ENCODE measurements around the gene AMDHD2.
A peak's percentile ranks its signal among the peaks of the same experiment; 100 is the strongest.

Gene AMDHD2

DNA sequence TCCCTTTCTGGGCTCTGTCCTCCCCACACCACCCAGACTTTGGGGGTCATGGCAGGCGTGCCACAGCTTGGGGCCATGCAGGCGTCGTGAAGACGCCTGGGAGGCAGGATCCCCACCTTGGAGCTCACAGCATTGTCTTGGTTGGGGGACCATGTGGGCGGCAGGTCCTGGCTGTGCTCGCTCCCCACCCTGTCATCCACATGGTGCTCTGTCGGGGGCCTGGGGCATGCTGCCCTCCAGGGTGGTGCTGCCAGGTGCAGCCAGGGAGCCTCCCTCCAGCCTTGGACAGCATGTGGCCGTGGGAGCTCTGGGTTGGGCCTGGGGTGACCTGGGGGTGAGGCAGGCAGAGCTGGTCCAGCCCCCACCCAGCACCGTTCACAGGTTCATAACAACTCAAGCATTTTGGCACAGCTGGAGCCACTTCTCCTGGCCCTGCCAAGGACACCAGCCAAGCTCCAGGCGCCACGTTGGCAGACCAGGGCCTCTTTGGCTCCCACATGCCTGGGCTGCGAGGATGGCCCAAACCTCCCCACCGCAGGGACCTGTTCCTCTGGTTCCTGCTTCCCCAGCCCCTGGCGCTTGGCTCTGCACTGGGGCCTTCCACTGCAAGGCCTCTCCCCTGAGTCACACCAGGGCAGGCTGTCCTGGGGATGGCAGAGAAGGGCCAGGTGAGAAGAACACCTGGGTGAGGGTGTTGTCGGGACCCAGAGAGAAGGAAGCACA lies 21.5 kb upstream of the AMDHD2 start:
- no peak overlapping the region for H3K27ac Mint-ChIP-seq
- H3K27me3 Mint-ChIP-seq, result no peaks in the 10 kb centered on the region
- ATAC-seq (replicated peaks) (no peak), DNase-seq (no peak)
- H3K4me3 Mint-ChIP-seq, result no peak overlapping the region
- no peaks in the 10 kb centered on the region for H3K9me3 Mint-ChIP-seq
- H3K36me3 Mint-ChIP-seq (ENCODE audit: insufficient read depth), result peaks cover 3% of the 10 kb centered on the region
- peaks cover 0 to 2% of the 10 kb centered on the region in 2 donors for H3K4me1 Mint-ChIP-seq (ENCODE audit: low read depth in 2 of 2)

- Mint-ChIP-seq H3K4me3 (no peak overlapping the region), H3K9me3 (no peaks in the 10 kb centered on the region)
These were observed 20.7 kb upstream of the AMDHD2 start for GRCh38 chr16:2499454-2499853.

GRCh38 chr16:2499890-2500429 lies 20.2 kb upstream of the AMDHD2 start:
- H3K27ac Mint-ChIP-seq, result peak overlapping the region in 1 of 2 donors; percentile 35
- H3K36me3 Mint-ChIP-seq (ENCODE audit: insufficient read depth), result peaks cover 6% of the 10 kb centered on the region
- ATAC-seq (replicated peaks) (no peak), DNase-seq (no peak)
- H3K4me3 Mint-ChIP-seq, result no peak overlapping the region
- H3K9me3 Mint-ChIP-seq, result no peaks in the 10 kb centered on the region
- H3K27me3 Mint-ChIP-seq, result no peaks in the 10 kb centered on the region
- H3K4me1 Mint-ChIP-seq (ENCODE audit: low read depth in 2 of 2), result peaks cover 0 to 2% of the 10 kb centered on the region in 2 donors

More at GRCh38 chr16:2499454-2499853, 20.7 kb upstream of the AMDHD2 start:
- DNase-seq (no peak), ATAC-seq (replicated peaks) (no peak)
- peaks cover 3% of the 10 kb centered on the region for H3K36me3 Mint-ChIP-seq (ENCODE audit: insufficient read depth)
- H3K27ac Mint-ChIP-seq, result no peak overlapping the region
- H3K4me1 Mint-ChIP-seq (ENCODE audit: low read depth in 2 of 2), result peaks cover 0 to 2% of the 10 kb centered on the region in 2 donors
- H3K27me3 Mint-ChIP-seq, result no peaks in the 10 kb centered on the region

DNA sequence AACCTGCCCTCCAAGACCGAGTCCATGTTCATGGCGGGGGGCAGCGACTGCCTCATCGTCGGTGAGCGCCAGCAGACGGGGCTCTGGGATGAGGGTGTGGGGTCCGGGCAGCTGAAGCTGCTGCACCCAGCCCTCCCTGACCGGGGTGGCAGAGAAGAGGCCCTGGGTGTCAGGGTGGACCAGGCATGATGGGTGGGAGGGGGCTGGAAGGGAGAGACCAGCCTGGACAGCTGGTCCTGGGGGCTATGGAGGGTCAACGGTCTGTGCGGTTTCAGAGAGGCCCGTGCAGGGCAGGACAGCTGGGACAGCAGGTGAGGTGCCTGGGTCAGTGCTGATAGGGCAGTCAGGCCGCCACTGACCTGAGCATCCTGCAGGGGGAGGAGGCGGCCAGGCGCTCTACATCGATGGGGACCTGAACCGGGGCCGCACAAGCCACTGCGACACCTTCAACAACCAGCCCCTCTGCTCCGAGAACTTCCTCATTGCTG lies 19.7 kb upstream of the AMDHD2 start:
- Mint-ChIP-seq H3K36me3 (ENCODE audit: insufficient read depth) (peaks cover 6% of the 10 kb centered on the region), H3K4me1 (ENCODE audit: low read depth in 2 of 2) (peaks cover 0 to 2% of the 10 kb centered on the region in 2 donors), H3K9me3 (no peaks in the 10 kb centered on the region), H3K27me3 (no peaks in the 10 kb centered on the region), H3K4me3 (no peak overlapping the region), H3K27ac (peak overlapping the region in 1 of 2 donors; percentile 35)
- ATAC-seq (replicated peaks) (no peak), DNase-seq (no peak)

GRCh38 chr16:2500918-2501750 lies 19.0 kb upstream of the AMDHD2 start:
- Mint-ChIP-seq H3K27ac (no peak overlapping the region), H3K9me3 (no peaks in the 10 kb centered on the region), H3K4me1 (ENCODE audit: low read depth in 2 of 2) (peaks cover 0 to 2% of the 10 kb centered on the region in 2 donors), H3K27me3 (no peaks in the 10 kb centered on the region), H3K36me3 (ENCODE audit: insufficient read depth) (peaks cover 6% of the 10 kb centered on the region), H3K4me3 (no peak overlapping the region)
- ATAC-seq (replicated peaks) (peak; percentile 99), DNase-seq (peak; percentile 76 to 84 (median 80))

- H3K9me3 Mint-ChIP-seq, result no peaks in the 10 kb centered on the region
- DNase-seq (no peak), ATAC-seq (replicated peaks) (no peak)
- H3K27ac Mint-ChIP-seq, result no peak overlapping the region
- H3K4me3 Mint-ChIP-seq, result no peak overlapping the region
- H3K27me3 Mint-ChIP-seq, result no peaks in the 10 kb centered on the region
- peaks cover 6% of the 10 kb centered on the region for H3K36me3 Mint-ChIP-seq (ENCODE audit: insufficient read depth)
- peaks cover 0 to 2% of the 10 kb centered on the region in 2 donors for H3K4me1 Mint-ChIP-seq (ENCODE audit: low read depth in 2 of 2)
These were observed 17.9 kb upstream of the AMDHD2 start for GRCh38 chr16:2501946-2502895.

- peaks cover 0 to 2% of the 10 kb centered on the region in 2 donors for H3K4me1 Mint-ChIP-seq (ENCODE audit: low read depth in 2 of 2)
- H3K36me3 Mint-ChIP-seq (ENCODE audit: insufficient read depth), result peaks cover 6% of the 10 kb centered on the region
- ATAC-seq (replicated peaks), result no peak
- no peak overlapping the region for H3K4me3 Mint-ChIP-seq
- no peaks in the 10 kb centered on the region for H3K9me3 Mint-ChIP-seq
- DNase-seq, result no peak
- no peaks in the 10 kb centered on the region for H3K27me3 Mint-ChIP-seq
- H3K27ac Mint-ChIP-seq, result no peak overlapping the region
These were observed 14.5 kb upstream of the AMDHD2 start for GRCh38 chr16:2505695-2506094.

DNA sequence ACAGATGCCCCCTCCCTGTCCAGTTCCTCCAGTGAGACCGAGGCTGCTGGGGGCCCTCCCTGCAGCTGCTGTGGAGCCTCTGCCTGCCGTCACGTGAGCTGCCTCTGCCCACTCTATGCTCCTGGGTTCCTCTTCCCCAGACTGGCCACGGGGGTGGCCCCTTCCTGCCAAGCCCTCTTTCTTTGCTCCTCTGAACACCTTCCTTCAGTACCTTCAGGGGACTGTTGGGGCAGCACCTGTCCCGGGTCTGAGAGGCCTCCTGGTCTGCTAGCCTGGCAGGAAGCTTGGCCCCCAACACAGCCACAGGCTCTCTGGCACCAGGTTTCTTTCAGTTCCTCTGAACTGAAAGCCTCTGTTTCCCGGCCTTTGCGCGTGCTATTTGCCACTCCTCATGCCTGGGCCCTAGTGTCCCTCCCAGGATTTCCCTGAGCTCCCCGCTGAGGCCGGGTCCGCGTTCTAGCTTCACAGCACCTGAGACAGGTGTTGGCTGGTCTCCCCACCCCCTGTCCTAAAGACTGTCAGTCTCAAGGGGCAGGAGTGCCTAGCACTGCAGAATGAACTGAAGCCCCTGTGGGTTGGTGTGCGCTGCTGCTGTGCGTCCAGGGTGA lies 13.0 kb upstream of the AMDHD2 start:
- ATAC-seq (replicated peaks), result peak; percentile 44
- H3K4me1 Mint-ChIP-seq (ENCODE audit: low read depth in 2 of 2), result peaks cover 0 to 2% of the 10 kb centered on the region in 2 donors
- H3K36me3 Mint-ChIP-seq (ENCODE audit: insufficient read depth), result peaks cover 6% of the 10 kb centered on the region
- no peak for DNase-seq
- H3K27me3 Mint-ChIP-seq, result no peaks in the 10 kb centered on the region
- no peak overlapping the region for H3K4me3 Mint-ChIP-seq
- no peak overlapping the region for H3K27ac Mint-ChIP-seq
- no peaks in the 10 kb centered on the region for H3K9me3 Mint-ChIP-seq

- ATAC-seq (replicated peaks) (peak; percentile 12), DNase-seq (no peak)
- H3K4me3 Mint-ChIP-seq, result no peak overlapping the region
- peaks cover 3 to 6% of the 10 kb centered on the region in 2 donors for H3K4me1 Mint-ChIP-seq (ENCODE audit: low read depth in 2 of 2)
- H3K27me3 Mint-ChIP-seq, result no peaks in the 10 kb centered on the region
- no peak overlapping the region for H3K27ac Mint-ChIP-seq
- H3K36me3 Mint-ChIP-seq (ENCODE audit: insufficient read depth), result peaks cover 7% of the 10 kb centered on the region
- H3K9me3 Mint-ChIP-seq, result no peaks in the 10 kb centered on the region
These were observed 12.5 kb upstream of the AMDHD2 start for GRCh38 chr16:2507665-2508064.

DNA sequence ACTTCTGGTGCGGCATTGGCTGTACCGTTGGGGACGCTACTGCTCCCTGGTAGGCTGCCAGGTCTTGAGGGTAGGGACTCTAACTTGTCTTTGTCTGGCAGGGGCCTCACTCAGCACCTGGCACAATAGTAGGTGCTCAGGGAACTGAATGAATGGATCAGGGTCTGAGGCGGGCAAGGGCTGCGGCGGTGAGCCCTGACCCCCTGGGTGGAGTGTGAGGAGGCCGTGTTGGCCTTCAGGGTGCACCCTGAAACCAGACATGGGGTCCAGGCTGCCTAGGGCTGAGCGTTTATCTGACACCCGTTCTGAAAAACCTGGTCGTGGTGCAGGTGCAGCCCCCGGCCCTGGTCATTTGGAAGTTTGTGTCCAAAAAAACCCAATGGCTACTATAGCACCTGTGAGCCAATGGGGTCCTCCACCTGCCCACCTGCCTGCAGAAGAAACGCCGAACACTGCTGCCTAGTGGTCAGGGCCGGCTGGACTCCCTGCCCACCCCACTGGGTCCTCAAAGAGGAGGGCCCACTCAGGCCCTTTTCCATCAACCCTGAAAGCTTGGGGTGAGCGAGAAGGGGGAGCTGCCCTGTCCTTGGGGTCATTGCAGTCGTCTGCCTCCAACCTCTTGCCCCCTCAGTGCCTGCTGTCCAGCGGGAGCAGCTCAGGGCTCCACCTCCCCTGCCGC lies 11.3 kb upstream of the AMDHD2 start:
- Mint-ChIP-seq H3K9me3 (no peaks in the 10 kb centered on the region), H3K4me3 (no peak overlapping the region), H3K4me1 (ENCODE audit: low read depth in 2 of 2) (peaks cover 10 to 14% of the 10 kb centered on the region in 2 donors), H3K36me3 (ENCODE audit: insufficient read depth) (peaks cover 14% of the 10 kb centered on the region), H3K27me3 (no peaks in the 10 kb centered on the region), H3K27ac (no peak overlapping the region)
- DNase-seq (no peak), ATAC-seq (replicated peaks) (no peak)

- Mint-ChIP-seq H3K4me1 (ENCODE audit: low read depth in 2 of 2) (peaks cover 23 to 32% of the 10 kb centered on the region in 2 donors), H3K27me3 (no peaks in the 10 kb centered on the region), H3K27ac (peak overlapping the region in 1 of 2 donors; percentile 38), H3K9me3 (no peaks in the 10 kb centered on the region), H3K36me3 (ENCODE audit: insufficient read depth) (peaks cover 35% of the 10 kb centered on the region), H3K4me3 (no peak overlapping the region)
- ATAC-seq (replicated peaks) (no peak), DNase-seq (no peak)
These were observed 8.9 kb upstream of the AMDHD2 start for GRCh38 chr16:2511128-2511800.

All from effector memory CD8-positive, alpha-beta T cell (primary cell).